ENCODE measurements around the gene CROCC2.

The CROCC2 gene

DNA sequence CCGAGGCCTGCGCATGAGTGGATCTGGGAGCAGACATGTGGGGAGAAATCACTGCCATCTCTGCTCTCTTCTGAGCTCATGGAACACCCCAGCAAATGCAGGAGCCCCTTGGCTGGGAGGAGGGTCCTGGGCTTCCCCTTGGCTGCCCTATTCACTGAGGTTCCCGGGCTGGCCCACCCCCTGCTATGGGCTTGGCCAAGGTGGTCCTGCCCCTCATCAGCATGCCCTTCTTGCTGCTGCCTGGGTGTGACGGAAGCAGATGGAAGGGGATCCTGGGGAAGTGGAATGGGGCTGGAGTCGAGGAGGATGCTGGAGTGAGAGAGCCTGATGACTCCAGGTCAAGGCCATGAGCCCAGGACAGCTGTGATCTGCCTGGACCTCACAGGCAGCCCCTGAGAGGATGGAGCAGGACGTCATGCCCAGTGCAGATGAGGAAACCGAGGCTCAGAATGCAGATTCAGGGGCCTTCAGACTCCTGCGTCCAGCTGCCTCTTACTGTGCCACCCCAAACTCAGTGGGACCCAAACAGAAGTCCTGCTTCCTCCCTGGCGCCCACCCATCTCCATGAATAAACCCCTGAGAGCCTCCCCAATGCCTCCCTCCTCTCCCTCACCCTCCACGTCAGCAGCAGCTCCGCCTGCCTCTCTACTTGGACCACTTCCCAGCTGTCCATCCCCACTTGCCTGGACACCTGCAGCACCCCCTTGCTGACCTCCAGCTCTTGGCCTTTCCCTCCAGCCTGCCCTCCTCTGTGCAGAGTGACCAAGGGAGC lies 96.3 kb downstream of the CROCC2 start:
- no peak overlapping the region for H3K27ac ChIP-seq (replicated peaks)
- DNase-seq (ENCODE audit: low read depth in 1 of 2, low spot score in 1 of 2): no peak
- TF ChIP-seq POLR2AphosphoS5 (IDR thresholded peaks at IDR 0.05; ENCODE audit: low read depth) (no peak), SPI1 (IDR thresholded peaks at IDR 0.05; ENCODE audit: borderline replicate concordance, low read depth) (no peak), GABPA (IDR thresholded peaks at IDR 0.05; ENCODE audit: low read depth) (no peak)
- TF ChIP-seq, protein P1, sequence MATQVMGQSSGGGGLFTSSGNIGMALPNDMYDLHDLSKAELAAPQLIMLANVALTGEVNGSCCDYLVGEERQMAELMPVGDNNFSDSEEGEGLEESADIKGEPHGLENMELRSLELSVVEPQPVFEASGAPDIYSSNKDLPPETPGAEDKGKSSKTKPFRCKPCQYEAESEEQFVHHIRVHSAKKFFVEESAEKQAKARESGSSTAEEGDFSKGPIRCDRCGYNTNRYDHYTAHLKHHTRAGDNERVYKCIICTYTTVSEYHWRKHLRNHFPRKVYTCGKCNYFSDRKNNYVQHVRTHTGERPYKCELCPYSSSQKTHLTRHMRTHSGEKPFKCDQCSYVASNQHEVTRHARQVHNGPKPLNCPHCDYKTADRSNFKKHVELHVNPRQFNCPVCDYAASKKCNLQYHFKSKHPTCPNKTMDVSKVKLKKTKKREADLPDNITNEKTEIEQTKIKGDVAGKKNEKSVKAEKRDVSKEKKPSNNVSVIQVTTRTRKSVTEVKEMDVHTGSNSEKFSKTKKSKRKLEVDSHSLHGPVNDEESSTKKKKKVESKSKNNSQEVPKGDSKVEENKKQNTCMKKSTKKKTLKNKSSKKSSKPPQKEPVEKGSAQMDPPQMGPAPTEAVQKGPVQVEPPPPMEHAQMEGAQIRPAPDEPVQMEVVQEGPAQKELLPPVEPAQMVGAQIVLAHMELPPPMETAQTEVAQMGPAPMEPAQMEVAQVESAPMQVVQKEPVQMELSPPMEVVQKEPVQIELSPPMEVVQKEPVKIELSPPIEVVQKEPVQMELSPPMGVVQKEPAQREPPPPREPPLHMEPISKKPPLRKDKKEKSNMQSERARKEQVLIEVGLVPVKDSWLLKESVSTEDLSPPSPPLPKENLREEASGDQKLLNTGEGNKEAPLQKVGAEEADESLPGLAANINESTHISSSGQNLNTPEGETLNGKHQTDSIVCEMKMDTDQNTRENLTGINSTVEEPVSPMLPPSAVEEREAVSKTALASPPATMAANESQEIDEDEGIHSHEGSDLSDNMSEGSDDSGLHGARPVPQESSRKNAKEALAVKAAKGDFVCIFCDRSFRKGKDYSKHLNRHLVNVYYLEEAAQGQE (IDR thresholded peaks at IDR 0.05; ENCODE audit: insufficient replicate concordance, low read depth): no peak
- TF ChIP-seq, protein P2, sequence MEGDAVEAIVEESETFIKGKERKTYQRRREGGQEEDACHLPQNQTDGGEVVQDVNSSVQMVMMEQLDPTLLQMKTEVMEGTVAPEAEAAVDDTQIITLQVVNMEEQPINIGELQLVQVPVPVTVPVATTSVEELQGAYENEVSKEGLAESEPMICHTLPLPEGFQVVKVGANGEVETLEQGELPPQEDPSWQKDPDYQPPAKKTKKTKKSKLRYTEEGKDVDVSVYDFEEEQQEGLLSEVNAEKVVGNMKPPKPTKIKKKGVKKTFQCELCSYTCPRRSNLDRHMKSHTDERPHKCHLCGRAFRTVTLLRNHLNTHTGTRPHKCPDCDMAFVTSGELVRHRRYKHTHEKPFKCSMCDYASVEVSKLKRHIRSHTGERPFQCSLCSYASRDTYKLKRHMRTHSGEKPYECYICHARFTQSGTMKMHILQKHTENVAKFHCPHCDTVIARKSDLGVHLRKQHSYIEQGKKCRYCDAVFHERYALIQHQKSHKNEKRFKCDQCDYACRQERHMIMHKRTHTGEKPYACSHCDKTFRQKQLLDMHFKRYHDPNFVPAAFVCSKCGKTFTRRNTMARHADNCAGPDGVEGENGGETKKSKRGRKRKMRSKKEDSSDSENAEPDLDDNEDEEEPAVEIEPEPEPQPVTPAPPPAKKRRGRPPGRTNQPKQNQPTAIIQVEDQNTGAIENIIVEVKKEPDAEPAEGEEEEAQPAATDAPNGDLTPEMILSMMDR (IDR thresholded peaks at IDR 0.05; ENCODE audit: insufficient read depth, low read length): no peak
- no peak overlapping the region for H3K4me3 ChIP-seq (replicated peaks; ENCODE audit: insufficient read depth, low read length)
- H3K27me3 ChIP-seq (ENCODE audit: insufficient read depth, poor library complexity, severe bottlenecking): peaks cover 23% of the 10 kb centered on the region

DNA sequence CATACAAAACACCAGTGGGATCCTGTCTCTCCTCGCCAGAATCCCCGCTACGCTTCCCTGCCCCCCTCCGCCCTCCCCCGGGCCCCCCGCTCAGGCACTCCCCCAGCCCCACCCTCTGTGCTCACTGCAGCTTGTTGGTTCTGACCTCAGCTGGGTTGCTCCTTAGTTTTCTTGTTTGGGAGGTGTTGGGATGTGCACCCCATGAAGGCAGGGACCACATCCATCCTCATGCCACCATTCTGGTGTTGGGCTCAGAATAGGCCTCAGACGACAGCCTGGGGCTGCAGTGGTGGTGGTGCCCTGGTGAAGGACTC lies 96.9 kb downstream of the CROCC2 start:
- TF ChIP-seq GABPA (IDR thresholded peaks at IDR 0.05; ENCODE audit: low read depth): no peak
- TF ChIP-seq POLR2AphosphoS5 (IDR thresholded peaks at IDR 0.05; ENCODE audit: low read depth): no peak
- TF ChIP-seq, protein P1 (IDR thresholded peaks at IDR 0.05; ENCODE audit: insufficient replicate concordance, low read depth): no peak
- TF ChIP-seq, protein P2 (IDR thresholded peaks at IDR 0.05; ENCODE audit: insufficient read depth, low read length): no peak
- no peak for TF ChIP-seq SPI1 (IDR thresholded peaks at IDR 0.05; ENCODE audit: borderline replicate concordance, low read depth)
- no peak for DNase-seq (ENCODE audit: low read depth in 1 of 2, low spot score in 1 of 2)
- no peak overlapping the region for H3K27ac ChIP-seq (replicated peaks)
- no peak overlapping the region for H3K4me3 ChIP-seq (replicated peaks; ENCODE audit: insufficient read depth, low read length)
- H3K27me3 ChIP-seq (ENCODE audit: insufficient read depth, poor library complexity, severe bottlenecking): peaks cover 18% of the 10 kb centered on the region

DNA sequence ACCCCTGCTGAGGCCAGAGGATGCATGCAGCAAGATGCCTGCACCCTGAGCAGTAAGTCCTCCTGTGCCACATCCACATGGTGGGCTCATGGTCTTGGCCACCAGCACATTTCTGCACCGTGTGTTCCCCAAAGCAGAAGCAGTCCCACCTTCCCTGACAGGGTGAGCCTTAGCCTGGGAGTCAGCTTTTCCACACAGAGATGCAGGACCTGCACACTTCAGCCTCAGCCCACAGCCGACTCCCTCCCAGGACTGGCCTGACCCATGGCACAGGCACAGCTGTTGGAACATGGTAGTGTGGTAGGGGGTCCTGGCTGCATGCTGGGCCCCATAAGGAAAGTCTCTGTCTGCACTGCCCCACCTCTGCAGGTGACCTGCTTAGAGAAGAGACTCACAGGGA lies 97.2 kb downstream of the CROCC2 start:
- no peak for DNase-seq (ENCODE audit: low read depth in 1 of 2, low spot score in 1 of 2)
- Histone ChIP-seq H3K27me3 (ENCODE audit: insufficient read depth, poor library complexity, severe bottlenecking) (peaks cover 14% of the 10 kb centered on the region), H3K27ac (replicated peaks) (no peak overlapping the region), H3K4me3 (replicated peaks; ENCODE audit: insufficient read depth, low read length) (no peak overlapping the region)
- TF ChIP-seq SPI1 (IDR thresholded peaks at IDR 0.05; ENCODE audit: borderline replicate concordance, low read depth) (no peak), POLR2AphosphoS5 (IDR thresholded peaks at IDR 0.05; ENCODE audit: low read depth) (no peak), GABPA (IDR thresholded peaks at IDR 0.05; ENCODE audit: low read depth) (no peak)
- TF ChIP-seq, protein P1 (IDR thresholded peaks at IDR 0.05; ENCODE audit: insufficient replicate concordance, low read depth): no peak
- TF ChIP-seq, protein P2 (IDR thresholded peaks at IDR 0.05; ENCODE audit: insufficient read depth, low read length): no peak

Data from HL-60 (cell line).